ENCODE data around the gene PANK4. TPM values are rescaled to one million over a fixed set of nuclear protein-coding genes. Genes with fewer than 3 reads are reported as not detected.

The PANK4 gene
- total RNA-seq, 2 donors from 2014 or later, result 17.4 to 18.6 TPM

DNA sequence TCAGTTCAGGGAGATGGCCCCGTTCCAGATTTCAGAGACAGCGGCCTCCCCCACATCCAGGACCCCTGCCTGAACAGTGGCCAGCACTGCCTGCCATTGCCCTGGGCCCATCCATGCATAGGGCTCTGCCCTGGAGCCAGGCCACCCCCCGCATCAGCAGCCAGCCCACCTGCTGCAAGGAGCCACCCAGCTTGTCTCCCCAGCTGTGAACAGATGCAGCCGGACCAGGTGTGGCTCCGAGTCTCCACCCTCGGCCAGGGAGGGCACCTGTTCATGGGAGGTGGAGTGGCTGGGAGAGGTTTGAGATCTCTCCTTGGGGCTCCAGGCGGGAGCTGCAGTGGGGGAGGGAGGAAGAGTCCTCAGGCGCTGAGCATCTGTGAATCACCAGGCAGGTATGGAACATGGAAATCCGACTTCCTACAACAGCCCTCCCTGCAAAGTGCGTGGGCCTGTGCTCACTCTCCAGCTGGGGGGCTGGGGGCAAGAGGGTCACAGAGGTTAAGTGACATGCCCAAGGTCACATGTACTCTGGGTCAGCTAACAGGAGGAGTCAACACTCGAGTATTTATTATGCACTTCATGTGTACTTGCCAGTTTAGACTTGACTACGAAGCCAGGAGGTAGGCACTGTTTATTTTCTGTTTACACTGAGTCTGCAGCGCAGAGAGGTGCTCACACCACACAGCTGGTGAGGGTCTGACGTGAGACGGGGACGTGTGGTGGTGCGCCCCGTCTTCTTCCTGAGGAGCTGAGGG is 8.5 kb upstream of the PANK4 start:
- intact Hi-C loops (cut with DNase I), result no loop called here
- DNase-seq (ENCODE audit: low spot score), result no peak

DNA sequence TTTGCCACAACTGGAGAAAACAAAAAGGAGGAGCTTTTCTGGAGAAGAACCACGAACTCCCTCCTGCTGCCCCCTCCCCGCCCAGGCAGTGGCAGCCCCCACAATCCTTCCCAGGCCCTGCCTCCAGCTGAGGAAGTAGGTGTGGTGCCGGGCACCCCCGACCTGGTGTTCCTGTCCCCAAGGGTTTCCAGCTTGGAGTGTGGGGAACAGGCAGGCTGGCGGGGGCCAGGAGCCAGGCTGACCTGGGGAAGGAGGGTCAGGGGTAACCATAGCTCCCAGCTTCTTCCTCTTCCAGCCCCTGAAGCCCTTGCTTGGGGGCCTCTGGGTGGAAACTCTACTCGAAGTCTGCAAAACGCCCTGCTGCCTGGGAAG is 7.9 kb upstream of the PANK4 start:
- intact Hi-C loops (cut with DNase I), result no loop called here
- DNase-seq (ENCODE audit: low spot score), result no peak

DNA sequence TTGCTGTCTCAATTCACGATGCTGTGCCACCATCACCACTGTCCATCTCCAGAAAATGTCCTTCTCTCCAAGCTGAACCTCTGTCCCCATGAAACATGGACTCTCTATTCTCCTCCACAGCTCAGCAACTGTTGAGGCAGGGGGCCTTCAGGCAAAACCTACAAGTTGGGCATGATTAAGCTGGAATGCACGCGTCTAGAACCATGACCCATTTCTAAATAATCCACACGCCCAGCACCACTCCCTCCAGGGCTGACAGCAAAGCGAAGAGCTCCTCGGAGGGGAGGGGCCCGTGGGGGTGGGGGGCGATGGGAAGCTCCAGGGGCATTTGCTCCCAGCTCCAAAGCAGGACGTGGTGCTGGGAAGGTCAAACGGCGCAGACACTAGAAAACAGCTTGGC is 7.0 kb upstream of the PANK4 start:
- intact Hi-C loops (cut with DNase I), result no loop called here

DNA sequence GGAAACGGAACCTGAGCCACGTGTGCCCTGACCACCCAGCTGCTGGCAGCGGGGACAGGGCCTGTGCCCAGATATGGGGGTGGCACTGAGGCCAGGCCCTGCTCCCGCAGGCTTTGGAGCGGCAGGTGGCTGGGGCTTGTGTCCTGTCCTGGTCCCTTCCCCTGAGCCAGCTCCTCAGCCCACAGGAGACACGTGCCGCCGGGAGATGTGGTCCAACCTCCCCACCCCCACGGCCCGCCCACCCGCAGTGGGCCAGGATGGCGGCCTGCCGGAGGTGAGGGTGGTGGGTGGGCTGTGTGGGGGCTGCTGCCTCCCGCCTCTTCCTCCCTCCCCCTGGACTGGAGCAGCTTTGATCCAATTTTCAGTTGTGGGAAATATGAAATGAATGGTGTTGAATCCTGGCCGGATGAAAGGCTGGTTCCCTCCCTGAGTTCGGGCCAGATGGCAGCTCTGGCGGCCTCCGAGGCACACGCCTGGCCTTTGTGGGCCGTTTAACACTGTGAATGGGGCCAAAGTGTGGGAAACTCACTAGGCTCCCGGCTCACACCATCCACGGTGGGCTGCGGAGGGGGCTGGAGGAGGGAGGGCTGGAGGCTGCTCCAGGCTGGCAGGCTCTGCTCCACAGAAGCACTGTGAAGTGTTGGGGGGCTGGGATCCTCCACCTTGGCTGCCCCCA is 6.2 kb upstream of the PANK4 start:
- DNase-seq (ENCODE audit: low spot score), result no peak
- intact Hi-C loops (cut with DNase I), result no loop called here

More for the DNA sequence above, 7.0 kb upstream of the PANK4 start:
- no peak for DNase-seq (ENCODE audit: low spot score)

DNA sequence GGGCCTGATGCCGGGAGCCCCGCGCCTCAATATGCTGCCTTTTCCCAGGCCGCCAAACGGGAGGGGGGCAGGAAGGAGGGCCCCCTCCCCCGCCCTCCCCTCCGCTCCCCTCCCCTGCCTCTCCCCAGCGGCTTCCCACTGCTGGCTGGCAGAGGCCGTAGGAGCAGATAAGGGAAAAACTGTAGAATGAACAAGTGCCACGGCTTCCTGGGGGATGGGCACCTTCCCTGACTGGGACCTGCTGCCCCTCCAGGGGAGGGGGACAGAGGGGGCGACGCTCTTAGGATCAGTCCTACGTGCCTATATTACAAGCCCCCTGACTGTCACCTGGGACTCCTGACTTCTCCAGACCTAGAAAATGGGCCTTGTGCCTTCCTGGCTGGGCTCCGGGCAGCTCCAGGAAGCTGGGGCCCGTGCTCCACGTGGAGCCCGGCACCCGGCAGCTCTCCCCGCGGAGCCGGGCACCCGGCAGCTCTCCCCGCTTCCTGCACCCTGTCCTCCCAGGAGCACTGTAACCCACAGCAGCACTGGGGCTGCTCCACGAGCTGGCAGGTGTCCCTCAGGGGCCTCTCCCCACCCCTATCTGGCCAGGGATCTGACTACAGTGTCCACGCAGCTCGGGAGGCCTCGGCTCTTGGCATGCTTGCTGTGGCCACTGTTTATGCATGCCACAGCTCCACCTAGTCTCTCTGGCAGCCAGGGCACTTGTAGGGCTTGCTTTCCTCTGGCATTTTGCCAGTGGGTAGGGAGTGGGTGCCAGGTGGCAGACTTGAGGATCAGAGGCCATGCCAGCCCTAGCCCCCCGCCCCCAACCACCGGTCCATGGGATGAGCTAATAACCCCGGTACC is 4.3 kb upstream of the PANK4 start:
- no peak for DNase-seq (ENCODE audit: low spot score)
- intact Hi-C loops (cut with DNase I), result no loop called here

DNA sequence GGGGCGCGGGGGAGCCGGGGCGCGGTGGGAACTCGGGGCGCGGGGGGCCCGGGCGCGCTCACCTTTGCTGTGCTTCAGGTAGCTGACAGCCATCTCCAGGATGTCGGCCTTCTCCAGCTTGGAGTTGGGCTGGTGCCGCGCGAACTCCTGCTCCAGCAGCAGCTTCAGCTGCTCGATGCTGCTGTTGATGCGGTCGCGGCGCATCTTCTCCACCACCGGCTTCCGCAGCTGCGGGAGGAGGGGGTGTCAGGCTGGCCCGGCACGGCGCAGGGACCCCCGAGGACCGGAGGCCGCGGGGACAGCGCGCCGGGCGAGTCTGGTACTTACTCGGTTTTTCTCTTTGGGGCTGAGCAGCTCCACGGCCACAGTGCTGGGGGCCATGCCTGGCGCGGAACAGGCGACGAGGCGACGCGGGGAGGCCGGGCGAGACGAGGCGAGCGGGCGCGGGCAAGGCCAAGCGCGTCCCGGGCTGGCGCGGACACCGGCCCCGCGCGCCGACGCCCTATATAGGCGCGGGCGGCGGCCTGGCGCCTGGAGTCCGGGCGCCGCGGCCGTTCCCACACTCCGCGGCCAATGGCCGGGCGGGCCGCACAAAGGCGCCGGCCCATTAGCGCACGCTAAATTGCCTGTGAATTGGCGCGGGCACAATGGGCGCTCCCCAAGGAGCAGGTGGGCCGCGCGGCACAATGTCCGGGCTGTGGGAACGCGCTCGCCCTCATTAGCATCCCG is 3.6 kb upstream of the PANK4 start, which contains the start of gene HES5:
TSS of gene HES5 (minus strand) at position 480 of the 729 bp plus-strand sequence. CDS start at position 381, 99 bp downstream.
- intact Hi-C loops (cut with DNase I), result no loop called here
- no peak for DNase-seq (ENCODE audit: low spot score)

DNA sequence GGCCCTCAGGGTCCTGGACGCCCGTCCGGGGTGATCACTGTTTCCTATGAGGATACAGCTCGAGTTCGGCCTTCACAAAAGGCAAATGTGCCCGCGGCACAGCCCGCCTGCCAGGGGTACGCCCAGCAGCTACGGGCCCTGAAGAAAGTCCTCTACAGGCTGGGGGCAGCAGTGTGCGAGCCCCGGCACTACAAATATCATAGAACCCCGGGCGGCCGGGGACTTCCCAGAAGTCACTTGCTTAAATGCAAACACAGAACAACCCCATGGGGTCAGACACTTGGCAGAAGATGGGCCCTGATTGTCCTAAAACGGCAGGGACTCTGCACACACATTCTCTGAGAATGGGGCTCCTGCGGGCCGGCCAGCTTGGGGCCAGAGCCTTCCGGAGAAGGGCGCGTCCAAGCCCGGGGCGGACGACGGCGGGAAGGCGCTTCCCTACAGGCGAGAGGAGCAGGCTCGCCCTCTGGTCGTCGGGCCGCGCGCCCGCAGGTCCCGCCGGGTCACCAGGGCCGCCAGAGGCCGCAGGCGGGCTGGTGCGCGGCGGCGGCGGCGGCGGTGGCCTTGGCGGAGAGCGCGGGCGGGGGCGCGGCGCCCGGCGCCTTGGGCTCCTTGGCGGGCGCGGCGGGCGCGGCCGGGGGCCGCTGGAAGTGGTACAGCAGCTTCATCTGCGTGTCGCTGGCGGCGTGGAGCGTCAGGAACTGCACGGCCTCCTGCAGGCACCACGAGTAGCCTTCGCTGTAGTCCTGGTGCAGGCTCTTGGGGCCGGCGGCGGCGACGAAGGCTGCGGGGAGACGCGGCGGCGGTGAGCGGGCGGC is 2.8 kb upstream of the PANK4 start:
- DNase-seq (ENCODE audit: low spot score), result no peak
- intact Hi-C loops (cut with DNase I), result no loop called here

DNA sequence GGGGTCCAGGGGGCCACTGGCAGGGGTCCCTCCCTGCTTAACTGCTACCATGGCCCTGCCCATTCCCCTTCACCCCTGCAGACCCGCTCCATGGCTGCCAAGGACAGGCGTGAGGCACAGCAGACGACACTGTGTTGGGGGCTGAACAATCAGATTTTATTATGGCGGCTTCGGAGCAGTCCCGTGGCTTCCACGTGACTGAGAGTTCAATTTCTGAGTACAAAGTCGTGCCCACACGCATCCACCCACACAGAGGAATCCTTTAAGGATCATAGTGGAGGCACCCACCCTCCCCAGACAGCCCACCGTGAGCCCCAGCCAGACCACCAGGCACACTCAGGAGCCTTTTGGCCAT is 2.2 kb upstream of the PANK4 start:
- no peak for DNase-seq (ENCODE audit: low spot score)
- intact Hi-C loops (cut with DNase I), result no loop called here

DNA sequence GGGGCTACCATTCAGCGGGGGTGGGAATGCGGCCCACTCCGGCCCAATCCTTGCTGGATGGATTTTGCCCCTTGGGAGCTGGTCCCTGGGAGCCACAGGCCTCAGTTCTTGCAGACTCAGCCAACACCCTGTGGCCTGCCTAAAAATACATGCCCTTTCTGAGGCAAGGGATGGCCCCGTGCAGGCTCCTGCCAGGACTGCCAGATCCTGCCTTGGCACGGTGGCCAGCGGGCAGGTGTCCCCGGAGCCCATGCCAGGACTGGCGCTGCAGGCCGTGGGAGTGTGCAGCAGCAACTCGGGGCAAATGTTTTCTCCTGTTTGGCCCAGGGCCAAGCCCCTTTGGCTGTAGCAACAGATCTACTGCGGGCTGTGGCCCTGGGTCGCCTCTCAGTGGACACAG is 1.6 kb upstream of the PANK4 start:
- intact Hi-C loops (cut with DNase I), result no loop called here
- no peak for DNase-seq (ENCODE audit: low spot score)

DNA sequence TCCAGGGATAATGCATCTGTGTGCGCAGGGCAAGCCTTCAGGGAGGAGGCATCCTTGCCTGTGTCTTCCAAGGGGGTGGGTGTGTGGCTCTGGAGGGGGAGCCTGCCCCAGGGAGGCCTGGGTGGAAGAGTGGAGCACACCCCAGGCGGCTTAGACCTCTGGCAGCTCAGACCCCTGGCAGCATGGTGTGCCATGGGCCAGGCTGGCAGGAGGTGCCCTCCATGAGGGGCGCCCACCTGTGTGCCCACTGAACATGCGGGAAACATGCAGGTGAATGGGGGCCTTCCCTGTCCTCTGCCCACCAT is 1.1 kb upstream of the PANK4 start:
- intact Hi-C loops (cut with DNase I), result no loop called here
- no peak for DNase-seq (ENCODE audit: low spot score)

DNA sequence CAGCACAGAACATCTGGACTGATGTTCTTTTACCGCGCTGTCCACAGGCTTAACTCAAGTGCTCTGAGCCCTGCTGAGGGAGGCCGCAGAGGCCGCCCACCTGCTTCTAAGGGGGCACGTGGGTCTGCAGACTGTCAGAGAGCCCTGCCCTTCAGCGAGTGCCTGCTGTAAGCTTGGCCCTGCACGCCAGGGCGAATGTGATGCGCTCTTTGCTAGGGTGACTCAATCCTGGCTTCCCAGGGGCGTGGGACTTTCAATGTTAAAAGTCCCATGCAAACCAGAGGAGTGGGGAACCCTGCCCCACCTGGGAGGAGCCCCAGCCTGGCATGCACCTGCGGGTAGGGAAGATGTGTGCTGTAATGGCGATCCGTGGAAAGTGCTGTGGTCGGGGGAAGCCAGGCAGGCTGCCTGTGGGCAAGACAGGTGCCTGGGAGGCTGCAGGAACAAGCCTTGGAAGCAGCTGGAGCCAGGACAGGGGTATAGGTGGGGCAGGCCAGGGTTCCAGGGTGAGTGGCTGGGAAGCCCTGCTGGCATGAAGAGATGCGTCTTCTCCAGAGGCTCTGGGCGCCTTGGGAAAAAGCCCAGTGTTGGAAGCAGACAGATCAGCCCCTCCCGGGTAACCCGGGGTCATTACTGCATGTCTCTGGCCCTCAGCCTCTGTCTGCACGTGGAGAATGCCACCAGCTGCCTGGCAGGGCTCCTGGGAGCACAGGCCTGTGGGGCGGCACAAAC is 594 bp upstream of the PANK4 start:
- intact Hi-C loops (cut with DNase I), result no loop called here
- DNase-seq (ENCODE audit: low spot score), result no peak

DNA sequence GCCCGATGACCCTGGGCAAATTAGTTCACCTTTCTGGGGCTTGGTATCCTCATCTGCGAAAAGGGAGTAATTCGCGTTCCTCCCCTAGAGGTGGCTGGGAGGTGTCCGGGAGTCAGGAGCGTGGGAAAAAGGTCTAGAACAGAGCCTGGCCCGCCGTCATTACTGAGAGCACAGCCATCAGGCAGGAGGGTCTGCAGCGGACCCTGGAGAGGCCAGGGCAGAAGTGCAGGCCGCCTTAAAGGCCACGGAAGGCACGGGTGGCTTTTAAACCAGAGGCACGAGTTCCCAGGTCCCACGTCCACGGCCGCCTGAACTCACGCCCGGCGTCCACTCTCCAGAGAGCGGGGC is 850 bp downstream of the PANK4 start:
- no peak for DNase-seq (ENCODE audit: low spot score)
- intact Hi-C loops (cut with DNase I), result no loop called here

DNA sequence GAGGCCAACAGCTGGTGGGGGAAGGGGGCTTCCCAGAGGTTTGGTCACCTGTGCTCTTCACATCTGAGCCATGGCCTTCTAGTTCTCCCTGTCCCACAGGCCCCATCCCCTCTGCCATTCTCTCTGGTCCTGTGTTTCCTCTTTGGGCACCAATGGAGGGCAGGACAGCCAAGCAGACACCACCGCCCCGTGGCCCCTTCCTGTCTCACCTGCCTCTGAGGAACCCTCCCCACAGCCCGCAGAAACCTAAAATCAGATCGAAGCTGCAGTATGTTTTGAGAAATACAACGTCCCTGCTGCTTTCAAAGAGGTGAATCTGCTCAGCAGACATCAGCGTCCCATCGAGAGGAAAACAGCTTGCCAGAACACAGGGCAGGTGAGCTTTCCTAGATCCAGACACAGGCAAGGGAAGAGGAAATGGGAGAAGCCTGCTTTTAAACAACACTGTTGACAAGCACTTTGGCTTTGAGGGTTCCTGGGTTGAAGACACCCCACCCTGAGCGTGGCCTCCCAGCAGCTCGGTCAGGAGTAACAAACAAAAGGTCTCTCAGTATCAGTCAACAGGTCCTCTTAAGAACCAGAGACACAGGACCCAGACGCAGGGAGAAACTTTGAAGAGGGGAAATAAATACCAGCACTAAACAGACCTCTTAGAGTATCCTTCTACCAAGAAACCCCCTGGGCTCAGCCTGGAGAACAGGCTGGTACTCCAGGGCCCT is 2.3 kb downstream of the PANK4 start:
- intact Hi-C loops (cut with DNase I), result no loop called here
- no peak for DNase-seq (ENCODE audit: low spot score)

DNA sequence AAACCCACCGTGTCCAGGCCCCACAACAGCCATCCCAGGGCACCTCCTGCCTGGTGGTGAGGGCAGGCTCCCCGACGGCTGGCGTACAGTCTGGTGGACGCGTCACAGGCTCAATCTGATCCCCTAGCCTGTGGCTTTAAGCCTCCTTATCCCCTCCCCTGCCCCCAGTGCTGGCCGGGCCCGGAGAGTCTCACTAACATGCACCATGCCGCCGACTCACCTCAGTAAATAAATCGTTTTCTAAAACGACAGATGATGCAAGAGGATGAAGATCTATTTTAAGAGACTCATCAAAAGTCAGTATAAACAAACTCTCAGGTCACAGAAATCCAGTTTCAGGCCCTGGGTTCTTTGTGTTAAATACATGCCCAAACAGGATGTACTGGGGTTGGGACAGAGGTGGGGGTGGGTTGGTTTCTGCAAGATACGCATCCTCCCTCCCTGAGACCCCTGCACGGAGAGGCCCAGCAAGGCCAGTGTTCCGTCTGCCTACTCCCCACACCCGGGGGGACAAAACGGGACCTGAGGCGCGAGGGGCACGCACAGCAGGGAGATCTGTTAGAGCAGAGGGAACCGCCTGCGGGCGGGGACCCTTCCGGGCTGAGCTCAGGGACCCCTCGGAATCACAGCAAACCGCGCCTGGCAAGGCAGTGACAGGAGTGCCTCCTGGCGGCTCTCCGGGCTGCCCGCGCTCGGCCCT is 3.1 kb downstream of the PANK4 start:
- no peak for DNase-seq (ENCODE audit: low spot score)
- intact Hi-C loops (cut with DNase I), result no loop called here

DNA sequence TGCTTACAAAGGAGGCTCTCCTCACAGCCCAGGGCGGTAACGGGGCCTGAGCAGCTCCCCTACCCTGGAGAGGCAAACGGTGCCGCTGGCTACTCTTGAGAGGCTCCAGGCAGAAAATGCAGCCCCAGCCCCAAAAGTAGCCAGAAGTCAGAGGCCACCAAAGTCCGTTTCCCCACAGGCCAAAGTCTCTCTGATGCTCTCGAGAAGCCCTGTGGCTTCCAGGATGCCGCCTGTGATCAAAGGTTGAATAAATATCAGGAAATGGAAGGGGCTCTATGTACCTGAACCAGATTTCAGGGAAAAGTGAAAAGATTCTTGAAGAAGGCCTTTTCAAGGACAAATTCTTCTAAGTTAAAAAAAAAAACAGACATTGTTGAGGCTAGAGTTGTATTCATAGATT is 4.2 kb downstream of the PANK4 start:
- no peak for DNase-seq (ENCODE audit: low spot score)
- intact Hi-C loops (cut with DNase I), result no loop called here

DNA sequence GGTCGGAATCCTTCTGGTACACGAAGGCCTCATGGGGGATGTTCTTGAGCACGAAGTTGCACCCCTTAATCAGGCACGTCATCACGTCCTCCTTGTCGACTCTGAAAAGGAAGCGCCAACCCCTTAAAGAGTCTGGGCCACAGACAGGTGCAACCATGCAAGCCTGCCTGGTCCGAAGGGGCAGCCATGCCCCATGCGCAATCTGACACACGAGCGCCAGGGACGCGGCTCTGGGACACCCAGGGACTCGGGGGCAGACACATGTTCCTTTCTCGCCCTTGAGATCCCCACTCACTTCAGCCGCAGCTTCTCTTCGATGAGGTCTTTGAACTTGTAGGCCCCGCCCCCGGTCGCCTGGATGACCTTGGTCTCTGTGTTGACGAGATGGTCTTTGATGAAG is 5.6 kb downstream of the PANK4 start:
- intact Hi-C loops (cut with DNase I), result no loop called here
- no peak for DNase-seq (ENCODE audit: low spot score)

DNA sequence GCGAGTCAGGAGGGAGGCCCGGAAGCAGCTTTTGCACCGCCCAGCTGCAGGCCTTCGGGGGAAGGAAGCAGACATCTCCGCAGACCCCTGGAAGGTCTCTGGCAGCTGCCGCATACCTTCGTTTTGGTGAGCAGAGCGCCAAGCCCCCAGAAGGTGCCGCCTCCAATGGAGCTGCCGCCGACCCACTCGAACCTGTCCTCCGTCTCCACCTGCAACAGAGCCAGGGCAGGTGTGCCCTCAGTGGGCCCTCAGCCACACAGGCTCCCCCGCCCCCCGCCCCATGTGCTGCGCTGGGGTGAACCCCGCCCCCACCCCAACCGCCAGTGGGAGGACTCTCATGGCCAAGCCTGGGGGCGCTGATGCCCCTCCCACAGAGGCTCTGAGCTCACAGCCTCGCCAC is 6.2 kb downstream of the PANK4 start:
- no peak for DNase-seq (ENCODE audit: low spot score)
- intact Hi-C loops (cut with DNase I), result no loop called here
